HCT116 (cell line): ENCODE results near the gene DAPP1. TPM values are rescaled to one million over a fixed set of nuclear protein-coding genes. Genes with fewer than 3 reads are reported as not detected.

Source experiments
- ATF3 ChIP-seq: IDR thresholded peaks from 2 replicates; pipeline ENCODE4 v1.6.1; 2012
- CBX3 ChIP-seq: IDR thresholded peaks from 2 replicates; pipeline ENCODE4 v1.6.1; 2012; ENCODE audit warnings: low read depth
- CEBPB ChIP-seq: IDR thresholded peaks from 2 replicates; pipeline ENCODE4 v1.6.1; 2012; ENCODE audit warnings: low read depth
- CTCF ChIP-seq, 3 experiments: fragments of 200-600 bp in 1 of 3; sonication (generic) in 1 of 3; IDR thresholded peaks in 2 of 3; conservative IDR thresholded peaks in 1 of 3; 2 replicates each; pipeline ENCODE4 v1.5.1; 2012 to 2017; ENCODE audit warnings: low read depth in 2 of 3, low read length in 2 of 3, antibody characterized with exemption in 1 of 3, borderline replicate concordance in 1 of 3, control low read depth in 1 of 3, mild to moderate bottlenecking in 1 of 3, mixed read lengths in 1 of 3, mixed run types in 1 of 3, moderate library complexity in 1 of 3; ENCODE audit not compliant: insufficient read depth in 1 of 3
- EZH2 ChIP-seq: fragments of 200-600 bp; sonication (generic); IDR thresholded peaks from 2 replicates; pipeline ENCODE4 v1.6.1; 2017; ENCODE audit warnings: antibody characterized with exemption, mixed run types
- JUND ChIP-seq: IDR thresholded peaks from 2 replicates; pipeline ENCODE4 v1.6.1; 2012
- POLR2AphosphoS5 ChIP-seq: IDR thresholded peaks from 2 replicates; pipeline ENCODE4 v1.6.1; 2011; ENCODE audit warnings: mild to moderate bottlenecking, low read depth, low read length, moderate library complexity
- SIN3A ChIP-seq: IDR thresholded peaks from 2 replicates; pipeline ENCODE4 v1.6.1; 2012; ENCODE audit warnings: low read depth
- SP1 ChIP-seq: IDR thresholded peaks from 2 replicates; pipeline ENCODE4 v1.6.1; 2012; ENCODE audit warnings: low read depth
- YY1 ChIP-seq: IDR thresholded peaks from 2 replicates; pipeline ENCODE4 v1.6.1; 2011; ENCODE audit warnings: low read length, low read depth, moderate library complexity, mild to moderate bottlenecking; ENCODE audit not compliant: insufficient replicate concordance; ENCODE audit errors: extremely low read depth
- ZBTB33 ChIP-seq: IDR thresholded peaks from 2 replicates; pipeline ENCODE4 v1.6.1; 2011; ENCODE audit warnings: mild to moderate bottlenecking, low read length, moderate library complexity; ENCODE audit not compliant: insufficient replicate concordance; ENCODE audit errors: extremely low read depth
- ZNF274 ChIP-seq: fragments of 200-500 bp; sonication (Bioruptor generic); IDR thresholded peaks from 2 replicates; pipeline ENCODE4 v1.6.1; 2014; ENCODE audit warnings: mild to moderate bottlenecking, low read depth, low read length, inconsistent platforms
- total RNA-seq: library from RNA; stranded (reverse); gene quantifications from one replicate; pipeline ENCODE4 v1.2.1, GENCODE V29; 2021; ENCODE audit not compliant: unreplicated experiment

DAPP1 gene
- total RNA-seq, 1 experiment from 2014 or later: 0.76 TPM

- TF ChIP-seq CTCF (IDR thresholded peaks at IDR 0.05 in 2 of 3, conservative IDR thresholded peaks at IDR 0.05 in 1 of 3; ENCODE audit: borderline replicate concordance in 1 of 3, insufficient read depth in 1 of 3, low read depth in 2 of 3, low read length in 2 of 3): no peak
- no peak for TF ChIP-seq CBX3
- TF ChIP-seq CEBPB: no peak
- no peak for TF ChIP-seq POLR2AphosphoS5
- TF ChIP-seq YY1: no peak
- TF ChIP-seq EZH2: no peak
- TF ChIP-seq SP1: no peak
- no peak for TF ChIP-seq ZNF274
- TF ChIP-seq ZBTB33: no peak
- no peak for TF ChIP-seq ATF3
- TF ChIP-seq JUND: no peak
- no peak for TF ChIP-seq SIN3A
Measured at GRCh38 chr4:99853999-99854398, 37.4 kb downstream of the DAPP1 start (continued).
